AG20443 (cell line): ENCODE results near the gene LY6G6D.

ENCODE experiments used
- DNase-seq: peaks from one replicate; pipeline ENCODE4 v3.0.0; 2012; ENCODE audit warnings: low spot score, mixed read lengths

LY6G6D gene

GRCh38 chr6:31765910-31766794 lies 51.0 kb downstream of the LY6G6D start:
- peak; percentile 71 for DNase-seq

- no peak for DNase-seq
Observed at GRCh38 chr6:31767096-31767645, 52.0 kb downstream of the LY6G6D start.
